Measurements from ENCODE around the gene MATN1.

Gene MATN1

DNA sequence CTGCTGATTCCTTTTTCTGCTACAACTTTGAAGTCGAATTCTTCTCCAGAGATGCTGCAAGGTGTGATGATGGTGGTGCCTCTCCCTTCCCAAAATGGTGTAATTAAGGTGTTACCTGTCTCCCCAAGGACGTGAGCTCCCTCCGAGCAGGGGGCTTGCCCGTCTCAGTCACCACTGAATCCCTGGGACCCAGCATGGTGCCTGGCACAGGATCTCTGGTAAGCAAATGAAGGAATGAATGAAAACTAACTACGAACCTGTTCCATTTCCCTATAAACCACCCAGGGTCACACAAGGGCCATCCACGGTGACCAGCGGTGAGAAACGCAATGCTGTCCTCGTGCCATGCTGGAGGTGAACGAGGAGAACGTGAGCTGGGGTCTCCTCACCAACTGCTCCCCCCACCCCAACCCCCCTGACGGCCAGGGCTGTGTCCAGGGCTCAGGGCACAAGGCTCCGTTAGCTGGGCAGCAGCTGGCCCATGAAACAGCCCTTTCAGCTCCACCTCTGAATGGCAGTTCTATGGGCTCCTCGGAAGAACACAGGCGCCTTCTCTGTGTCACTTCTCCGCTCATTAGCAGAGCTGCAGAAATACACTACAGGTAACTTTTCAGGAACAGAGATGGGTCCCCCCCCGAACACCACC, 2.2 kb upstream of the MATN1 start:
- Histone ChIP-seq H3K36me3 (ENCODE audit: control insufficient read depth, insufficient read depth, low read length) (no peaks in the 10 kb centered on the region), H3K9me3 (ENCODE audit: control insufficient read depth, insufficient read depth, low read length) (no peaks in the 10 kb centered on the region), H3K4me3 (ENCODE audit: low read depth, low read length) (no peak overlapping the region), H3K27me3 (ENCODE audit: control insufficient read depth, insufficient read depth, low read length) (no peaks in the 10 kb centered on the region), H3K9ac (ENCODE audit: low read depth, low read length) (no peak overlapping the region), H3K4me1 (ENCODE audit: control insufficient read depth, insufficient read depth, low read length) (no peaks in the 10 kb centered on the region)

DNA sequence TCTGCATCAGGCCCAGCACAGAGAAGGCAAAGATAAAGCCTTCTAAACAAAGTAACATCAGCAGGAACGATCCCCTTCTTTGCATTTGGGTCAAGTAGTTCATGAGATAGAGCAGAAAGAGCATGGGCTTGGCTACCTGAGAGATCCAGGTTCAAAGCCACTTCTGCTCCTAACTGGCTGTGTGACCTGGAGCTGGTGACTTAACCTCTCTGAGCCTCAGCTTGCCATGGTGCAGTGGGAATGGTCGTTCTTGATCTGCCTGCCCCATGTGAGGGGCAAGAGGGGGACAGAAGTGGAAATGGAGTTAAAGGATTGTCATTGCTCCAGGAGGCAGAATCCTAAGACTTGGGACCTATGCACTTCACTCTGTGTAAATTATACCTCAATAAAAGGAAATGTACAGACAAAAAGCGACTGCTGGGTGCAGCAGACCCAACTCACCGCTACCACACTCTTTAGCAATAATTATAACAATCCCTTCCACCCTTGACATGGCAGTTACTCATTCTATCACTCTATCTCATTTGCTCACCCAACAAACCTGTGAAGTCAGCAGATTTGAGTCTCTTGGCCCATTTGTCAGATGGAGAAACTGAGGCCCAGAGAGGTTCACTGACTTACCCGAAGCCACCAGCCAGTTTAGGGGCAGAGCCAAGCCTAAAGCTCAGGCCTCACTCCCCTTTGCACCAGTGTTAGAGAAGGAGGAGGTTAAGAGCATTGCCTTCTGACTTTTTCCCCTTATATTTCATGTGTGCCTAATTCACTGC, 1.5 kb upstream of the MATN1 start:
- H3K4me3 ChIP-seq (ENCODE audit: low read depth, low read length): no peak overlapping the region
- no peaks in the 10 kb centered on the region for H3K27me3 ChIP-seq (ENCODE audit: control insufficient read depth, insufficient read depth, low read length)
- H3K36me3 ChIP-seq (ENCODE audit: control insufficient read depth, insufficient read depth, low read length): no peaks in the 10 kb centered on the region
- no peak overlapping the region for H3K9ac ChIP-seq (ENCODE audit: low read depth, low read length)
- H3K9me3 ChIP-seq (ENCODE audit: control insufficient read depth, insufficient read depth, low read length): no peaks in the 10 kb centered on the region
- no peaks in the 10 kb centered on the region for H3K4me1 ChIP-seq (ENCODE audit: control insufficient read depth, insufficient read depth, low read length)

DNA sequence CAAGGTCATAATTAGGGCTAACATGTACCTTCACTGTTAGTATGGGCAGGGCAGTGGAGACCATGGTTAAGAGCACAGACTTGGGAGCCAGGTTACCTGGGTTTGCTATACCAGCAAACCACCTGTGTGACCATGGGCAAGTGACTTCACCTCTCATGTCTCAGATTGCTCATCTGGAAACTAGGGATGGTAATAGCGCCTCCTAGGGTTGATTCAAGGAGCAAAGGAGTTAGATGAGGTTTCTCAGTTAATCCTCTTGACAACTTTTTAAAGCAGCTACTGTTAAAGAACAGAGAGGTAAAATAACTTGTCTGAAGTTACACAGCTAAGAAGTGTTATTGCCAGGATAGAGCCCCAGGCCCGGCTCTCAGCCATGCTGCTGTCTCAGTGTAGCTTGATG, 790 bp upstream of the MATN1 start:
- Histone ChIP-seq H3K36me3 (ENCODE audit: control insufficient read depth, insufficient read depth, low read length) (no peaks in the 10 kb centered on the region), H3K9ac (ENCODE audit: low read depth, low read length) (no peak overlapping the region), H3K4me3 (ENCODE audit: low read depth, low read length) (no peak overlapping the region), H3K4me1 (ENCODE audit: control insufficient read depth, insufficient read depth, low read length) (no peaks in the 10 kb centered on the region), H3K9me3 (ENCODE audit: control insufficient read depth, insufficient read depth, low read length) (no peaks in the 10 kb centered on the region), H3K27me3 (ENCODE audit: control insufficient read depth, insufficient read depth, low read length) (no peaks in the 10 kb centered on the region)

DNA sequence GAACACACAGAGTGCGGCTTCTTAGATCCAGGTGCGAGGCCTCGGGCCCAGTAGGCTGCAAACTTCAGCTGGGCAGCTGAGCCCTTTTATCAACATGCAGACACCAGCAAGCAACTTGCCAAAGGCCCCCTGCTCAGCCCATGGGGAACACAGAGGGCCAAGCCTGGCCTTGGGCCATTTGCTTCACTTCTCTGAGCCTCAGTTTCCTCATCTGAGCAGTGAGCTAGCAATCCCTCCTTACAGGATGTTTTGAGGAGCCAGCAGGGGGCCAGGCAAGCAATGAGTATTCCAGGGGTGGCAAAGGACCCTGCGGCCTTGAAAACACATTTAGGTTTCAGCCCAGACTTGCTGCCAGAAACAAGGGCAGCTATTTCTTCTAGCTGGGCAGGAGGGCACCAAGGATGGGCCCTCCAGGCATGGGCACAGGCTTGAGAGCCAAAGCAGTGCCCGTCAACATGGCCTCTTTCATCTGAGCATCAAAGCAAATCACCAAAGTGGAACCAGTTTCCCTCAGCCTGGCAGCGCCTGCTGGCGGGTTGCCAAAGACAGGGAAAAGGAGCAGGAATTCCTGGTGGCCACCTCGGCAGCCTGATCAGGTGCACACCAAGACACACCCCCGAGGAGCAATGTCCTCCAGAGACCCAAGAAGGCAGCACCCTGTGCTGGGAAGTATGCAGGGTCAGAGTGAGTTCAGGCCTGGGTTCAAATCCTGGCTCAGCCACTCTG, 1.4 kb downstream of the MATN1 start:
- Histone ChIP-seq H3K27me3 (ENCODE audit: control insufficient read depth, insufficient read depth, low read length) (no peaks in the 10 kb centered on the region), H3K9ac (ENCODE audit: low read depth, low read length) (no peak overlapping the region), H3K9me3 (ENCODE audit: control insufficient read depth, insufficient read depth, low read length) (no peaks in the 10 kb centered on the region), H3K36me3 (ENCODE audit: control insufficient read depth, insufficient read depth, low read length) (no peaks in the 10 kb centered on the region), H3K4me3 (ENCODE audit: low read depth, low read length) (no peak overlapping the region), H3K4me1 (ENCODE audit: control insufficient read depth, insufficient read depth, low read length) (no peaks in the 10 kb centered on the region)

DNA sequence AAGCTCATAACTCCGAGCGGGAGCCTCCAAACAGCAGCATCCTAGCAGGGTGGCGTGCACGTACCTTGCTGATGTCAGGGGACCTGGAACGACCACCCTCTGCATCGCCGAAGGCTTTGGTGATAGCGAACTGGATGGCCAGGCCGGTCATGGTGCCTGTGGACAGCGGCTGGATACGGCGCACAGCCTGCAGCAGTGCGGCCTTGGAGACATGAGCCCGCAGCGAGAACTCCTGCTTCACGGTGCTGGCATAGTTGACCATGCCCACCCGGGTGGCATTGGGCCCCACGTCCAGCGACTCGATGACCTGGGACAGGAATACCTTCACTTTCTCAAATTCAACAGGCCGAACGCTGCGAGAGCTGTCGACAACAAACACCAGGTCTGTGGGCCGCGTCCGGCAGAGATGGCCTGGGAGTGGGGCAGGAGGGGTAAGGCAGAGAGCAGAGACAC, 2.0 kb downstream of the MATN1 start:
- no peaks in the 10 kb centered on the region for H3K27me3 ChIP-seq (ENCODE audit: control insufficient read depth, insufficient read depth, low read length)
- H3K4me1 ChIP-seq (ENCODE audit: control insufficient read depth, insufficient read depth, low read length): no peaks in the 10 kb centered on the region
- no peak overlapping the region for H3K9ac ChIP-seq (ENCODE audit: low read depth, low read length)
- no peak overlapping the region for H3K4me3 ChIP-seq (ENCODE audit: low read depth, low read length)
- no peaks in the 10 kb centered on the region for H3K36me3 ChIP-seq (ENCODE audit: control insufficient read depth, insufficient read depth, low read length)
- H3K9me3 ChIP-seq (ENCODE audit: control insufficient read depth, insufficient read depth, low read length): no peaks in the 10 kb centered on the region

DNA sequence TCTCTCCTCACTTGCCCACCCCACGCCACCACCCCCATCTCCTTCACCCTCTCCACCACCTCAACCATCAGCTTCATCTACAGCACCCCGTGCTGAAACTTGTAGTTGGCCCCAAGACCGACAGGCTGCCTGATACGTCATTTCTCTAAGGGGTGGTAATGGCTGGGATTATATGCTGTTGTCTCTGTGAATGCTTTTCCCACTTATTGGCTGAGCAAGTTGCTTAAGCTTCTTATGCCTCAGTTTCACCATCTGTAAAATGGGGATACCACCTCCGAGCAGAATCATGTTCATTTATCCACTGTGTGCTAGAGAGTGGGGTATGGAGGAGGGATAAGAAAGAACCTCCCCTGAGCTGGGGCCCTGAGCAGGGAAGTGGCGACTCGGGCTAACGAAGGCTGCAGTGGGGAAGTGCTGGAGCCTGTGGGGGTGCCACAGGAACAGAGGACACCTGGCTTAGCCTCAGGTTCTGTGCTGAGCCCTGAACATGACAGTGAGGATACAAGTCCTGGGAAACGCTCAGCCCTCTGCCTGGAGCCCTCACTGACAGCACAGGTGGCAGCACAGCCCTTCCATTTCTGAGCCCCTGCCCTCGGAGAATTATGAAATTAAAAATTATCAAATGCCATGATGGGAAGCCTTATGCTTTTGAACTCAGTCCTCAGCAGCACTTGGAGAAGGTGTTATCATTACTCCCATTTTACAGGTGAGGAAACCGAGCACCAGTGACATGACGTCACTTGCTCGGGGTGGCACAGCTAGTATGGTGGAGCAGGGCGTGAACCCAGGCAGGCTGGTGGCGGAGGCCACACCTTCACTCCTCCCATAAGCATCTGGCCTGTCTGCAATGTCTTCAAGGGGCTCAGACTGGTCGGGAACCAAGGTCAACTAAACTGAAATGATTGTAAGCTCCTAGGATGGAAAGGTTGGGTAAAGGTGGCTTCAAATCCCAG, 2.8 kb downstream of the MATN1 start:
- Histone ChIP-seq H3K4me3 (ENCODE audit: low read depth, low read length) (no peak overlapping the region), H3K9ac (ENCODE audit: low read depth, low read length) (no peak overlapping the region), H3K4me1 (ENCODE audit: control insufficient read depth, insufficient read depth, low read length) (no peaks in the 10 kb centered on the region)

DNA sequence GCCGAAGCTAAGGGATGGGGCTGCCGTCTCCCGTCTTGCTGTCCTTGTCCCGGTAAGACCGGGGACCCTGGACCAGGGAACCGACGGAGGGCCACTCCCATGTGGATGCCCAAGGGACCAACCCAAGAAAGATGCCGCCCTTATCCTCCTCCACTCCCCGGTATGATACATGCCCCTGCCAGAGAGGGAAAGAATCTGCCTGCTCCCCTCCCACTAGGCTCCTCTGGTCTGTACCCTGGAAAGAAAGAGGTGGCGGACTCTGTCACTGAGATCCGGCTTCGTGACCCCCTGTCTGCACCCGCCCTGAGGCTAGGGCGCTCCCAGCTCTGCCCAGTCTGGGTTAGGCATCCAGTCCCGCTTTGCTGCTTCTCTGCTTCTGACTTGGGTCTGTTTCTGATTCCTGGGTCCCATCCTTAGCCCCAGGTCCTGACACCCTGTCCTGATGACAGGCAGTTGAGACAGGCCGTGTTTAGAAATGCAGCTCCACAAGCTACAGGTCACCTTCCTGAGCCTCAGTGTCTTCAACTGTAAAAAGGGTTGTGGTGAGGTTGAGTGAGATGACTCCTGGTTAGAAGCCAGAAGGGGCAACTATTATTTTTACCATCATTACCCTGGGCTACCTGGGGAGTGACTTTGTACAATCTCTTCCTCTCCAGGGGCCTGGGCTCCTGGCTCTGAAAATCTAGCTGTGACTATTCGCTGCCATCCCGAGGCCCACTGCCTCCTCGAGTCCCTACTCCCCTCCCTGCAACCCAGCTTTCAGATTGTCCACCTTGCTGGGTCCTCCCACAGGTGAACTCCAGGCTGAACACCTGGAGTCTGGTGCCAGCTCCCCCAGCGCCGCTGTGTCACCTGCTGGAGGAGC, 3.7 kb downstream of the MATN1 start:
- Histone ChIP-seq H3K9me3 (ENCODE audit: control insufficient read depth, insufficient read depth, low read length) (no peaks in the 10 kb centered on the region), H3K36me3 (ENCODE audit: control insufficient read depth, insufficient read depth, low read length) (no peaks in the 10 kb centered on the region), H3K4me3 (ENCODE audit: low read depth, low read length) (no peak overlapping the region), H3K27me3 (ENCODE audit: control insufficient read depth, insufficient read depth, low read length) (no peaks in the 10 kb centered on the region), H3K4me1 (ENCODE audit: control insufficient read depth, insufficient read depth, low read length) (no peaks in the 10 kb centered on the region), H3K9ac (ENCODE audit: low read depth, low read length) (no peak overlapping the region)

More for the DNA sequence above, 2.8 kb downstream of the MATN1 start:
- Histone ChIP-seq H3K27me3 (ENCODE audit: control insufficient read depth, insufficient read depth, low read length) (no peaks in the 10 kb centered on the region), H3K9me3 (ENCODE audit: control insufficient read depth, insufficient read depth, low read length) (no peaks in the 10 kb centered on the region), H3K36me3 (ENCODE audit: control insufficient read depth, insufficient read depth, low read length) (no peaks in the 10 kb centered on the region)

DNA sequence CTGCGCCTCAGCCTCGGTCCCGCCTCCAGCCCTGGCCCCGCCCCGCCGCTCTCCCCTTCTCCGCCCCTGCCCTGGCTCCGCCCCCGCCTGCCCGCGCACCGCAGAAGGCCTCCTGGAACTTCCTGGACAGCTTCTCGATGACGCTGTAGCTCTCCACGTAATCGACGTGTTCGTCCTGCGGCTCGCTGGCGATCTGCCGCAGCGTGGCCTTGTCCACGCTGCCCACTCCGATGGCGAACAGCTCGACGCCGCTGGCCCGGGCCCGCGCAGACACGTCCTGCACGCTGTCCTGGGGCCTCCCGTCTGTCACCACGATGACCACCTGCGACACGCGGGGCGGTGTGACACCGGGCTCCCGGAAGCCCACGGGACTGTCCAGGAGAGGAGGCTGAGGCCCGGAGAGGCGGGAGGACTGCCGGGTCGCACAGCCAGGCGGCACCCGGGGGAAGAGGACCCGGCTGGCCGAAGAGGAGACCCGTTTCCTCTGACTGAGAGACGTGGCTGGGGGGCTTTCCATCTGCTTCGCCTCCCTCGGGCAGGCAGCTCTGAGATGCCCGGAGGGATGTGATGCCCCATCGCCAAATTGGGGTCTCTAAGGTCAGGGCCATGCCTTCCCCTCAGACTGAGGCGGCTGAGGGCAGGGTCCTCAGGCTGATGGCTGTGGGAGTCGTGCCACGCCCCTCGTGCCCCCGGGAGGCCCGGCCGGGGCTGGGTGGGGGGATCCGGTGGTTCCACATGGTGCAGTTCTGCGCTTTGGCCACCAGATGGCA, 4.6 kb downstream of the MATN1 start:
- no peaks in the 10 kb centered on the region for H3K36me3 ChIP-seq (ENCODE audit: control insufficient read depth, insufficient read depth, low read length)
- H3K9me3 ChIP-seq (ENCODE audit: control insufficient read depth, insufficient read depth, low read length): no peaks in the 10 kb centered on the region
- H3K4me1 ChIP-seq (ENCODE audit: control insufficient read depth, insufficient read depth, low read length): no peaks in the 10 kb centered on the region
- no peak overlapping the region for H3K9ac ChIP-seq (ENCODE audit: low read depth, low read length)
- no peaks in the 10 kb centered on the region for H3K27me3 ChIP-seq (ENCODE audit: control insufficient read depth, insufficient read depth, low read length)
- peak overlapping the region; percentile 78 for H3K4me3 ChIP-seq (ENCODE audit: low read depth, low read length)

DNA sequence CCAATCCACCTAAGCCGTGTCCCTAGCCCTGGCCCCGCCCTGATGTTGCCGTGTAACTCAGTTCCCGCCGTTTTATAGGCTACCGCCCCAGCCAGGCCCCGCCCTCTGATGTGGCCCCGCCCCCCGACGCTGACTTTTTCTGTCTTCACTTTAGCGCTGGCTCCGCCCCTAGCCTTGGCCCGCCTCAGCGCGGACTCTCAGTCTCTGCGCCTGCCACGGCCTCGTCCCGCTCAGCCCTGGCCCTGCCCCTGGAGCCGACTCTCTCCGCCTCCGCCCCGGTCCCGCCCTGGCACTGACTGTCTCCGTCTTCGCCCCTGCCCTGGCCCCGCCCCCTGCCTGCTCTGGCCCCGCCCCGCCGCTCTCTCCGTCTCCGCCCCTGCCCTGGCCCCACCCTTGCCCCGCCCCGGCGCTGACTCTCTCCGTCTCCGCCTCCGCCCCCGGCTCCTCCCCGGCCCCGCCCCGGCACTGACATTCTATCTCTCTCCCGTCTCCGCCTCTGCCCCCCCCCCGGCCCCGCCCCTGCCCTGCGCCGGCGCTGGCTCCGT, 5.2 kb downstream of the MATN1 start:
- Histone ChIP-seq H3K36me3 (ENCODE audit: control insufficient read depth, insufficient read depth, low read length) (no peaks in the 10 kb centered on the region), H3K4me1 (ENCODE audit: control insufficient read depth, insufficient read depth, low read length) (no peaks in the 10 kb centered on the region), H3K9ac (ENCODE audit: low read depth, low read length) (no peak overlapping the region), H3K9me3 (ENCODE audit: control insufficient read depth, insufficient read depth, low read length) (no peaks in the 10 kb centered on the region), H3K4me3 (ENCODE audit: low read depth, low read length) (peak overlapping the region; percentile 39), H3K27me3 (ENCODE audit: control insufficient read depth, insufficient read depth, low read length) (no peaks in the 10 kb centered on the region)

DNA sequence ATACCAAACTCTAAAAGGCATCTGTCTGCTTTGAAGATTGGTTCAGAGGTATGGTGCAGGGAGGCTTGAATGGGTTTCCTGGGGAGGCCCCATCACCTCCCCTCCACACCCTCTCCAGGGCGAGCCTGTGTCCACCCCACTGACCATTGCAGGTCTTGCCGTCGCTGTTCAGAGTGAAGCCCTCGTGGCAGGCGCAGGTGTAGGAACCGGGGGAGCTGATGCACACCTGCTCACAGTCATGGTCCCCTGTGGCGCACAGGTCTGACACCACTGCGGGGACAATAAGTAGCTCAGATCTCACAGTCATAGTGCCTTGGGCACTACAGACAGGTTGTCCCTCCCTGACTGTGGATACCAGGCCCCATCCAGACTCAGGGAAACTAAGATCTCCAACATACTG, 6.7 kb downstream of the MATN1 start:
- no peaks in the 10 kb centered on the region for H3K4me1 ChIP-seq (ENCODE audit: control insufficient read depth, insufficient read depth, low read length)
- H3K27me3 ChIP-seq (ENCODE audit: control insufficient read depth, insufficient read depth, low read length): no peaks in the 10 kb centered on the region
- no peak overlapping the region for H3K4me3 ChIP-seq (ENCODE audit: low read depth, low read length)
- no peak overlapping the region for H3K9ac ChIP-seq (ENCODE audit: low read depth, low read length)
- H3K9me3 ChIP-seq (ENCODE audit: control insufficient read depth, insufficient read depth, low read length): no peaks in the 10 kb centered on the region
- no peaks in the 10 kb centered on the region for H3K36me3 ChIP-seq (ENCODE audit: control insufficient read depth, insufficient read depth, low read length)
